Measurements from ENCODE around the gene ZBTB42.

- TF ChIP-seq EP300 (IDR thresholded peaks at IDR 0.05) = no peak
- peak in 2 of 4 donors; percentile 2 to 23 for TF ChIP-seq POLR2AphosphoS5 (IDR thresholded peaks at IDR 0.05)
- TF ChIP-seq, protein P1, sequence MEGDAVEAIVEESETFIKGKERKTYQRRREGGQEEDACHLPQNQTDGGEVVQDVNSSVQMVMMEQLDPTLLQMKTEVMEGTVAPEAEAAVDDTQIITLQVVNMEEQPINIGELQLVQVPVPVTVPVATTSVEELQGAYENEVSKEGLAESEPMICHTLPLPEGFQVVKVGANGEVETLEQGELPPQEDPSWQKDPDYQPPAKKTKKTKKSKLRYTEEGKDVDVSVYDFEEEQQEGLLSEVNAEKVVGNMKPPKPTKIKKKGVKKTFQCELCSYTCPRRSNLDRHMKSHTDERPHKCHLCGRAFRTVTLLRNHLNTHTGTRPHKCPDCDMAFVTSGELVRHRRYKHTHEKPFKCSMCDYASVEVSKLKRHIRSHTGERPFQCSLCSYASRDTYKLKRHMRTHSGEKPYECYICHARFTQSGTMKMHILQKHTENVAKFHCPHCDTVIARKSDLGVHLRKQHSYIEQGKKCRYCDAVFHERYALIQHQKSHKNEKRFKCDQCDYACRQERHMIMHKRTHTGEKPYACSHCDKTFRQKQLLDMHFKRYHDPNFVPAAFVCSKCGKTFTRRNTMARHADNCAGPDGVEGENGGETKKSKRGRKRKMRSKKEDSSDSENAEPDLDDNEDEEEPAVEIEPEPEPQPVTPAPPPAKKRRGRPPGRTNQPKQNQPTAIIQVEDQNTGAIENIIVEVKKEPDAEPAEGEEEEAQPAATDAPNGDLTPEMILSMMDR (IDR thresholded peaks at IDR 0.05) = peak; percentile 75 to 91 (median 80)
- TF ChIP-seq POLR2A (IDR thresholded peaks at IDR 0.05) = no peak
These were observed 32.2 kb upstream of the ZBTB42 start for GRCh38 chr14:104768437-104769323.
